ENCODE data around the gene GNS.
A peak's percentile ranks its signal among the peaks of the same experiment; 100 is the strongest.

The GNS gene

GRCh38 chr12:64673490-64674169 is 85.6 kb downstream of the GNS start:
- no peak for DNase-seq (ENCODE audit: low spot score)

DNA sequence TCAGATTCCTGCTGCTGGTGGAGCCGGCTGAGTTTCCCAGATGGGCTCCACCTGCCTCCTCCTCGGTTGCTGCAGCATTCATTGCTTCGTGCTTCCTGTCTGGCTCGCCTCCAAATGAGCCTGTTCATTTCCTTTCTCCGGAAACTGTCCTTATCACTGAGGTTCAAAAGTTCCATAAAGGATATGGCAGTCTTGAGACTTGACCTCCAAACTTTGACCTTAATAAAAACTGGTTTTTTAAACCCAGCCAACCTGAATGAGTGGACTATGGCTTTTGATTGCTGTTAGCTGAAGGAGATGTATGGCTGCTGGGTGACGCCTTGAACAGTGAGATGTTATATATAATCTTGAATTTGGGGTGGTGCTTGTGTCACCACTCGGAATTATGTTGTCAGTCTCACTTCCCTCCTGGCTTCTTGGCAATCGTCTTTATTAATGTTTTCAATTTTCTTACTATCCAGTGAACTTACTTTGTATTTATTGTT is 86.2 kb downstream of the GNS start:
- no peak for DNase-seq (ENCODE audit: low spot score)

- DNase-seq (ENCODE audit: low spot score), result no peak
These were observed 87.5 kb downstream of the GNS start for GRCh38 chr12:64671681-64672080.

GRCh38 chr12:64670919-64671639 is 88.1 kb downstream of the GNS start:
- DNase-seq (ENCODE audit: low spot score), result peak; percentile 40

DNA sequence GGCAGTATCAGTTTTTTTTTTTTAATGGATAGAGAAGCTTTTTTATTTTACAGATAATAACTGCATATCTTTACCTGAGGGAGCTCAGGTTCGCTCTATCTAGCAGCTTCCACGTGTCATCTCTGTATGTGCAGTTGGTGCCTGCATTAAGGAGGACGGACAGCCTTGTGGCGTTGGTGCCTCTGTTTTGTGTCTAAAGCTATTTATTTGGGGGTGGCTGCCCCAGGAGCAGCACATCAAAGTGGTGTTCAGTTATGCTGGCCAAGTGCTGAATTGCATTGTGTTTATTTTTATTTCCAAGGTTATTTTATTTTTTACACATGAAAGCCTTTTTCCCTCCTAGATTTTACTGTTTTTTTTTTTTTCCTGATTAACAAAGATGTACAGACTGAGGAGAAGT is 89.2 kb downstream of the GNS start:
- no peak for DNase-seq (ENCODE audit: low spot score)

- DNase-seq (ENCODE audit: low spot score), result no peak
These were observed 89.8 kb downstream of the GNS start for GRCh38 chr12:64669270-64669842.

DNA sequence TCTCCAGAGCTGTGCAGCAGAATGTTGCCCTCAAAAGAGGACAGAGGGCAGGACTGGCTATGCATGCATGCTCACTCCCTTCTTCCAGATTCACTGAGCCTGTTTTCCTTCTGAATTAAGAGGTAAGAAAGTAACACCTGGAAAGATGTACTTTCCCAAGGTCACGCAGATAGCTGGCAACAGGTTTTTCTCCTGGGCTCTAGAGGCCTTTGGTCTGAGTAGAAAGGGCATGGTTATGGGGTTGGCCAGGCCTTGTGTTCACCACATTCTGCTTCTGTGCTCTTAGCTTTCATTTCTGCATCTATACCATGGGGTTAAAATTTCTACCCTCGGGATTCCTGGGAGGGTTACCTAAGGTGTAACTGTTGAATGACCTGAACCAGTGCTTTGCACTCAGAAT is 91.4 kb downstream of the GNS start:
- no peak for DNase-seq (ENCODE audit: low spot score)

DNA sequence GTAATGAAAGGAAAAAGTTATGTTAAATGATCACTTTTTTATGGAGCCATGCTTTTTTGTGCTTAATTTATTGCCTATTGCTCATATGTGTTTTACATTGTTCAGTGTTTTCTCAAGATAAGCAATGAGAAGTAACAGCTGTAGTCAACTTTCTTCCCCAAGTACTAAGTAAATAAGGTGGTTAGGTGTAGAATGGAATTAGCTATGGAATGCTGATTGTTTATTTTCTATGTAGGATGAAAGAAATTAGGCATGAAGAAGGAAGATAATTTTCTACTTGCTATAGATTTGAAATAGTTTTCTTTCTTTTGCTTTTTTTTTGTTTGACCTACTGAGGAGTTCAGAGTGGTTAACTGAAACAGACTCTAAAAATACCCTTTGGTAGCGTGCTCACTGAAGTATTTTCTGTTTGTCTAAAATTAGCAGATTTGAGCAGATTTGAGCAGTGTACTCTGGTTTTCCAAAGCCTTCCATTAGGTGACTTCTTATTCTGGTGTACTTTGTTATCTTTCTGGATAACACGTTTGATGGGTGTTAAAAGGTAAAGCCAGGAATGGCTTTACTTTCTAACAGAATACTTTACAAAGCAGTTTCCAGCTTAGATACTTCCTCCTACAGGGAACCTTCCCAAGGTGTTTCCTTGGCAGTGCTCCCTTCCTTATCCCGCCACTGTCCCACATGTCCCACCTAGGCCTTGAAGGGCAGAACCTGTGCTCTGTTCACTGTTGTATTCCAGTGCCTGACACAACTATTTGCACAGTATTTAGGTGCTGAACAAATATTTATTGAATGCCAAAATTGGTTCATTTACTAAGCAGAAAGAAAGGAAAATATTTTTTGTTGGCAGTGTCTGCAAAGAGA is 92.9 kb downstream of the GNS start:
- no peak for DNase-seq (ENCODE audit: low spot score)

DNA sequence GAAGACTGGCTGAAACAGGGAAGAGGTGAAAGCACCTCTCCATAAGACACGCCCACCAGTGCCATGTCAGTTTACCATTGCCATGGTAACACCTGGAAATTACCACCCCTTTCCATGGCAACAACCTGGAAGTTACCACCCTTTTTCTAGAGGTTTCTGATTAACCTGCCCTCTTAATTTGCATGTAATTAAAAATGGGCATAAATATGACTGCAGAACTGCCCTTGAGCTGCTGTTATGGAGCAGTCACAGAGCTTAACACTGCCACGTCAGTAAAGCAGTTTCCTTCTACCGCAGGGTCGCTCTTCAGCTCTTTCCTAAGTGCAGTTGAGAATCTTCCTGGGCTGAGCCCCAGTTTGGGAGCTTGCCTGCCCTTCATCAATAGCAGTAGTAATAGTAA is 93.7 kb downstream of the GNS start:
- no peak for DNase-seq (ENCODE audit: low spot score)
